ENCODE data around the gene WDR54. TPM values are rescaled to one million over a fixed set of nuclear protein-coding genes. Genes with fewer than 3 reads are reported as not detected.
A peak's percentile ranks its signal among the peaks of the same experiment; 100 is the strongest.

Gene WDR54
- total RNA-seq, 1 donor from 2014 or later = 26.9 TPM

DNA sequence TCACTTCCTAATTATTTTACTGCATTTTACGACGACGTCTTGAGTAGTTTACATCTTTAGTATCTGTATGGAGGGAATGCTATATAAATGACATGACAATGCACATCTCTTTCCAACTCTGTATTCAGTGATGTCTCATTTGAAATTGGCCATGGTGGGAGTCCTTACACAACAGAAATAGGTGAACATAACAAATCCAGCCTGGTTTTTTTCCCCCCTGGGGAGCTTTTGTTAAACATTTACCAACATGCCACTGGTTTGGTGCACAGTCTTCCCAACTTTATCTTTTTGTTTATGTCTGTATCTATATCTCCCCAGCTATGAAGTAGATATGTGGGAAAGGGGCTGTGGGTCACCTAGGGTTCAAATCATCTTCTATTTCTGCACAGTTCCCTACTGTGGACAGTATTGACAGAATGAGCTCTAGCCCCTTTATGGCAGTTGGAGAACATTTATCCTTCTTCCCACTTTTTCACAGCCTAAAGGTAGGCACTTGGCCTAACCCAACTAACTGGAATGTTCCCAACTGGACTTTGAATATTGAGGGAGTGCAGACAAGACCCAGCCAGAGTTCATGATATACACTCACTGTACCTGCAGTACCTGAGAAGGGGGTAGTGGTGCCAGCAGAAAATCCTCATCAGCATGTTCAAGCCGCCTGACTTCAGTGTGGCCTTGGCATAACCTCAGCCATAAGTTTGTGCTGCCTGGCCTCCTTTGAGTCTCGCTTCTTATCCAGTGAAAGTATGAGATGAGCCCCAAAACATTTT is 25.9 kb downstream of the WDR54 start:
- Histone ChIP-seq H3K27me3 (ENCODE audit: control insufficient read depth, insufficient read depth, low read length) (no peaks in the 10 kb centered on the region), H3K4me3 (ENCODE audit: low read depth, low read length) (no peak overlapping the region), H3K36me3 (ENCODE audit: control insufficient read depth, insufficient read depth, low read length) (no peaks in the 10 kb centered on the region)
- no peak for DNase-seq (ENCODE audit: low read depth)
- no peak for FAIRE-seq
- TF ChIP-seq, protein P1, sequence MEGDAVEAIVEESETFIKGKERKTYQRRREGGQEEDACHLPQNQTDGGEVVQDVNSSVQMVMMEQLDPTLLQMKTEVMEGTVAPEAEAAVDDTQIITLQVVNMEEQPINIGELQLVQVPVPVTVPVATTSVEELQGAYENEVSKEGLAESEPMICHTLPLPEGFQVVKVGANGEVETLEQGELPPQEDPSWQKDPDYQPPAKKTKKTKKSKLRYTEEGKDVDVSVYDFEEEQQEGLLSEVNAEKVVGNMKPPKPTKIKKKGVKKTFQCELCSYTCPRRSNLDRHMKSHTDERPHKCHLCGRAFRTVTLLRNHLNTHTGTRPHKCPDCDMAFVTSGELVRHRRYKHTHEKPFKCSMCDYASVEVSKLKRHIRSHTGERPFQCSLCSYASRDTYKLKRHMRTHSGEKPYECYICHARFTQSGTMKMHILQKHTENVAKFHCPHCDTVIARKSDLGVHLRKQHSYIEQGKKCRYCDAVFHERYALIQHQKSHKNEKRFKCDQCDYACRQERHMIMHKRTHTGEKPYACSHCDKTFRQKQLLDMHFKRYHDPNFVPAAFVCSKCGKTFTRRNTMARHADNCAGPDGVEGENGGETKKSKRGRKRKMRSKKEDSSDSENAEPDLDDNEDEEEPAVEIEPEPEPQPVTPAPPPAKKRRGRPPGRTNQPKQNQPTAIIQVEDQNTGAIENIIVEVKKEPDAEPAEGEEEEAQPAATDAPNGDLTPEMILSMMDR (IDR thresholded peaks at IDR 0.05; ENCODE audit: insufficient read depth, low read length, severe bottlenecking) = no peak

DNA sequence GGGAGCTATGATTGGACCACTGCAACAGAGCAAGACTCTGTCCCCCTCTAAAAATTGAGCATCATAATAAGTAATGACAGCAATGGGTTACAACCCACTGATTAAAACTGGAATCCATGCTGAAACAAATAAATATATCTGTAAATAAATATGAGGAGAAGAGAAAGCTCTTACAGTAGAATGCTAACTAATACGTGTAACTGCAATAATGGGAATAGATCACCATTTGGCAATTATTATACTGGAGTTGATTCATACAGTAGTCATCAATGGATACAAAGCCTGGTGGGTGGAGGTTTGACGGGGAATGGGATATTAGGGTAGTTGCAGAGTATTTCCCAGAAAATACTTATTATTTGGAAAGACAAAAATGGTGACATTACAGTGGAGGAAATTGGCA is 27.2 kb downstream of the WDR54 start:
- DNase-seq (ENCODE audit: low read depth) (peak; percentile 64), FAIRE-seq (no peak)
- TF ChIP-seq, protein P1 (IDR thresholded peaks at IDR 0.05; ENCODE audit: insufficient read depth, low read length, severe bottlenecking) = no peak
- no peaks in the 10 kb centered on the region for H3K27me3 ChIP-seq (ENCODE audit: control insufficient read depth, insufficient read depth, low read length)
- no peak overlapping the region for H3K4me3 ChIP-seq (ENCODE audit: low read depth, low read length)
- no peaks in the 10 kb centered on the region for H3K36me3 ChIP-seq (ENCODE audit: control insufficient read depth, insufficient read depth, low read length)

DNA sequence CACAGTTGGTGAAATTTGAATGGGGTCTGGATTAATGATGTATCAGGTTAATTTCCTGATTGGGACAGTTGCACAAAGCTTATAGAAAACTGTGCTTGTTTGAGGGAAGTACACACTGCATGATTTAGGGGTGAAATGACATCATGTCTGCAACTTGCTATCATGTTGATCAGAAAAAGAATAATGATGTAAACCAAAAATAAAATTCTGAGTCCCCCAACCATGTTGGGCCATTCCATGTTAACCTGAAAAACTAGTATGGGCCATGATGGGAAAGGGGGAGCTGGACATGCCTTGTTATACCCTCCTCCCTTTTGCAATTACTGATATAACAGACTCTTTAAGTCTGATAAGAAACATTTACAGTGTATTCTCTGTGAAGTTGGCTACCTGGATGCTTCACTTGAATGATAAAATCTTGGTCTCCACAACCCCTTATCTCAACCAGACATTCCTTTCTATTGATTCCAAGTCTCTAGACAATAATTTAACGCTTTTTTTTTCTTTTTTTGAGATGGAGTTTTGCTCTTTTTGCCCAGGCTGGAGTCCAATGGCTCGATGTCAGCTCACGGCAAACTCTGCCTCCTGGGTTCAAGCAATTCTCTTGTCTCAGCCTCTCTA is 29.1 kb downstream of the WDR54 start:
- FAIRE-seq (no peak), DNase-seq (ENCODE audit: low read depth) (no peak)
- H3K36me3 ChIP-seq (ENCODE audit: control insufficient read depth, insufficient read depth, low read length) = no peaks in the 10 kb centered on the region
- TF ChIP-seq, protein P1 (IDR thresholded peaks at IDR 0.05; ENCODE audit: insufficient read depth, low read length, severe bottlenecking) = no peak
- no peak overlapping the region for H3K4me3 ChIP-seq (ENCODE audit: low read depth, low read length)
- H3K27me3 ChIP-seq (ENCODE audit: control insufficient read depth, insufficient read depth, low read length) = no peaks in the 10 kb centered on the region

DNA sequence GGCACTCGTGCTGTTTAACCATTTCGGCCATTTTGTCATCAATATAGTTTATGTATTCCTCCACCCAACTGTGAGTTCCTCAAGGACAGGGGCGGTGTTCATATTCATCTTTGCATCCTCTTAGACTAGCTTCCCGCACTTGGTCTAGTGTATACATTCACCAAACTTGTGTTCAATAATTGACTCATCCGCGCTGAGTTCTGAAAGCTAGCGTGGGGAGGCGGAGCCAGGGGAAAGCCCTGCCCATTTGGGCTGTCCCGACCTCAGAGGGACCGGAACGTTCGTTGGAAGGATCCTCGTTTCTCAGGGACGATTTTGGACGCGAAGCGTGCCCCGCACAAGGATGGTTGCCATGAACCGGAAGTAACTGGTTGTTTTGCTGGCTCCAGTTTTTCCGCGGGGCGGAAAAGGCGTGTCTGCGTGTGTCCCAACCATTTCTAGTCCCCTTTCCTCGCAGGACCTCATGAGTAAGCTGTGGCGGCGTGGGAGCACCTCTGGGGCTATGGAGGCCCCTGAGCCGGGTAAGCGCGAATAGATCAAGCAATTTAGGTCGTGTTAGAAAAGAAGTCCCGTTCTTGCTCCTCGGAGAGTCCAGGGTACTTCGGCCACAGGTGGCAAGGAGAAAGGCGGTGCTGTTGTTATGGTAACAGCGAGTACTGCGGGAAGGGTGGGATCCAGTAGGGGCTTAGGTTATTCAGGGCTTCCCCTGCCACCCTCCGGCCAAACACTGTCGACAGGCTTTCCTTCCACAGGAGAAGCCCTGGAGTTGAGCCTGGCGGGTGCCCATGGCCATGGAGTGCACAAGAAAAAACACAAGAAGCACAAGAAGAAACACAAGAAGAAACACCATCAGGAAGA is 33.4 kb downstream of the WDR54 start, which contains the start of gene INO80B:
Gene INO80B, plus strand, starts transcription at position 434 of the 858 bp plus-strand sequence. Its CDS starts 30 bp downstream, at position 464.
- DNase-seq (ENCODE audit: low read depth) (peak; percentile 96), FAIRE-seq (peak; percentile 66)
- Histone ChIP-seq H3K4me3 (ENCODE audit: low read depth, low read length) (peak within 1 kb of the TSS; percentile 64), H3K27me3 (ENCODE audit: control insufficient read depth, insufficient read depth, low read length) (no peaks in the 10 kb centered on the region), H3K36me3 (ENCODE audit: control insufficient read depth, insufficient read depth, low read length) (no peaks in the 10 kb centered on the region)
- TF ChIP-seq, protein P1 (IDR thresholded peaks at IDR 0.05; ENCODE audit: insufficient read depth, low read length, severe bottlenecking) = no peak

DNA sequence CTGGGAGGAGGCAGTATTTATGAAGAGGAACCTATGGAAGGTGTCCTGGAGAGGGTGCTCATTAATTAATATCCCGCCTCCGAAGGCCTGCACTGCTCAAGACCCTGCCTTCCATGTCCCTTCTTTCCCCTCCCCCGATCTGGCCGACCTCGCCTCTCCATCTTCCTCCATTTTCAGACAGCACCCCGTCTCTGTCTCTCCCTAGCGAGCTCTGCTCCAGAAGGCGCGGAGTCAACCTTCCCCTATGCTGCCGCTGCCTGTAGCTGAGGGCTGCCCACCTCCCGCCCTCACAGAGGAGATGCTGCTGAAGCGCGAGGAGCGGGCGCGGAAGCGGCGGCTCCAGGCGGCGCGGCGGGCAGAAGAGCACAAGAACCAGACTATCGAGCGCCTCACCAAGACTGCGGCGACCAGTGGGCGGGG is 35.6 kb downstream of the WDR54 start:
- peaks cover 3% of the 10 kb centered on the region for H3K36me3 ChIP-seq (ENCODE audit: control insufficient read depth, insufficient read depth, low read length)
- H3K27me3 ChIP-seq (ENCODE audit: control insufficient read depth, insufficient read depth, low read length) = no peaks in the 10 kb centered on the region
- peak; percentile 22 for DNase-seq (ENCODE audit: low read depth)
- peak overlapping the region; percentile 65 for H3K4me3 ChIP-seq (ENCODE audit: low read depth, low read length)
- TF ChIP-seq, protein P1 (IDR thresholded peaks at IDR 0.05; ENCODE audit: insufficient read depth, low read length, severe bottlenecking) = no peak
- FAIRE-seq = no peak

All from bronchial epithelial cell (primary cell).